ENCODE data around the gene WT1.

DNA sequence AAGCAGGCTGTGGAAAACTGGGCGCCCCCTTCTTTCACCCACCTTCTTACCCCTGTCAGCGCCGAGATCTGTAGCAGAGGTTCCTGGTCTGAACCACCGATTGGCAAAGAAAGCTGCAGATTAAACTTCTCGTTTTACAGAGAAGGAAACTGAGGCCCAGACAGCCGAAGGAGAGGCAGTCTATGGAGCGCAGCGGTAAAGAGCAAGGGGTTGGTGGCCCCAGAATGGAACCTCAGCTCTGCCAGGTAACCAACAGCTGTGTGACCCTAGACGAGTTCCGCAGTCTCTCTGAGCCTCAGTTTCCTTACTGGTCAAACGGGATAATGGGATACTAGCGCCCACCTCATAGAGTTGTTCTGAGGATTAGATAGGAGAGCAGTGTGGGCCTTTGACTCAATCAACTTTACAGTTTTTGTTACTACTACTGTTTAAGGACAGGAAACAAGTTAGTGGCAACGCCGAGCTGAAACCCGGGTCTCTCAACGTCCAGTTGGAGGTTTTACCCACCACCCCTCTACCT lies 3.1 kb upstream of the WT1 start:
- TF ChIP-seq, protein P1, sequence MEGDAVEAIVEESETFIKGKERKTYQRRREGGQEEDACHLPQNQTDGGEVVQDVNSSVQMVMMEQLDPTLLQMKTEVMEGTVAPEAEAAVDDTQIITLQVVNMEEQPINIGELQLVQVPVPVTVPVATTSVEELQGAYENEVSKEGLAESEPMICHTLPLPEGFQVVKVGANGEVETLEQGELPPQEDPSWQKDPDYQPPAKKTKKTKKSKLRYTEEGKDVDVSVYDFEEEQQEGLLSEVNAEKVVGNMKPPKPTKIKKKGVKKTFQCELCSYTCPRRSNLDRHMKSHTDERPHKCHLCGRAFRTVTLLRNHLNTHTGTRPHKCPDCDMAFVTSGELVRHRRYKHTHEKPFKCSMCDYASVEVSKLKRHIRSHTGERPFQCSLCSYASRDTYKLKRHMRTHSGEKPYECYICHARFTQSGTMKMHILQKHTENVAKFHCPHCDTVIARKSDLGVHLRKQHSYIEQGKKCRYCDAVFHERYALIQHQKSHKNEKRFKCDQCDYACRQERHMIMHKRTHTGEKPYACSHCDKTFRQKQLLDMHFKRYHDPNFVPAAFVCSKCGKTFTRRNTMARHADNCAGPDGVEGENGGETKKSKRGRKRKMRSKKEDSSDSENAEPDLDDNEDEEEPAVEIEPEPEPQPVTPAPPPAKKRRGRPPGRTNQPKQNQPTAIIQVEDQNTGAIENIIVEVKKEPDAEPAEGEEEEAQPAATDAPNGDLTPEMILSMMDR (IDR thresholded peaks at IDR 0.05; ENCODE audit: poor library complexity, severe bottlenecking): no peak
- no peak for TF ChIP-seq EZH2 (IDR thresholded peaks at IDR 0.05; ENCODE audit: borderline replicate concordance, insufficient read depth, low read length, poor library complexity, severe bottlenecking)
- no peak for TF ChIP-seq POLR2AphosphoS5 (IDR thresholded peaks at IDR 0.05)
- no peak for TF ChIP-seq RAD21 (conservative IDR thresholded peaks at IDR 0.05)
- TF ChIP-seq TAF1 (IDR thresholded peaks at IDR 0.05; ENCODE audit: low read depth): no peak
- no peak for TF ChIP-seq EP300 (conservative IDR thresholded peaks at IDR 0.05; ENCODE audit: poor library complexity, severe bottlenecking)
- TF ChIP-seq, protein P2, sequence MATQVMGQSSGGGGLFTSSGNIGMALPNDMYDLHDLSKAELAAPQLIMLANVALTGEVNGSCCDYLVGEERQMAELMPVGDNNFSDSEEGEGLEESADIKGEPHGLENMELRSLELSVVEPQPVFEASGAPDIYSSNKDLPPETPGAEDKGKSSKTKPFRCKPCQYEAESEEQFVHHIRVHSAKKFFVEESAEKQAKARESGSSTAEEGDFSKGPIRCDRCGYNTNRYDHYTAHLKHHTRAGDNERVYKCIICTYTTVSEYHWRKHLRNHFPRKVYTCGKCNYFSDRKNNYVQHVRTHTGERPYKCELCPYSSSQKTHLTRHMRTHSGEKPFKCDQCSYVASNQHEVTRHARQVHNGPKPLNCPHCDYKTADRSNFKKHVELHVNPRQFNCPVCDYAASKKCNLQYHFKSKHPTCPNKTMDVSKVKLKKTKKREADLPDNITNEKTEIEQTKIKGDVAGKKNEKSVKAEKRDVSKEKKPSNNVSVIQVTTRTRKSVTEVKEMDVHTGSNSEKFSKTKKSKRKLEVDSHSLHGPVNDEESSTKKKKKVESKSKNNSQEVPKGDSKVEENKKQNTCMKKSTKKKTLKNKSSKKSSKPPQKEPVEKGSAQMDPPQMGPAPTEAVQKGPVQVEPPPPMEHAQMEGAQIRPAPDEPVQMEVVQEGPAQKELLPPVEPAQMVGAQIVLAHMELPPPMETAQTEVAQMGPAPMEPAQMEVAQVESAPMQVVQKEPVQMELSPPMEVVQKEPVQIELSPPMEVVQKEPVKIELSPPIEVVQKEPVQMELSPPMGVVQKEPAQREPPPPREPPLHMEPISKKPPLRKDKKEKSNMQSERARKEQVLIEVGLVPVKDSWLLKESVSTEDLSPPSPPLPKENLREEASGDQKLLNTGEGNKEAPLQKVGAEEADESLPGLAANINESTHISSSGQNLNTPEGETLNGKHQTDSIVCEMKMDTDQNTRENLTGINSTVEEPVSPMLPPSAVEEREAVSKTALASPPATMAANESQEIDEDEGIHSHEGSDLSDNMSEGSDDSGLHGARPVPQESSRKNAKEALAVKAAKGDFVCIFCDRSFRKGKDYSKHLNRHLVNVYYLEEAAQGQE (IDR thresholded peaks at IDR 0.05; ENCODE audit: borderline replicate concordance): no peak

Measured in neural cell (in vitro differentiated cells).